ENCODE data around the gene LRRC4B.
A peak's percentile ranks its signal among the peaks of the same experiment; 100 is the strongest.
"Not testable (repeated sequence)": the region's sequence is repeated elsewhere in the genome, so short reads cannot be mapped to it uniquely, and the experiment has no call there.

The LRRC4B gene

DNA sequence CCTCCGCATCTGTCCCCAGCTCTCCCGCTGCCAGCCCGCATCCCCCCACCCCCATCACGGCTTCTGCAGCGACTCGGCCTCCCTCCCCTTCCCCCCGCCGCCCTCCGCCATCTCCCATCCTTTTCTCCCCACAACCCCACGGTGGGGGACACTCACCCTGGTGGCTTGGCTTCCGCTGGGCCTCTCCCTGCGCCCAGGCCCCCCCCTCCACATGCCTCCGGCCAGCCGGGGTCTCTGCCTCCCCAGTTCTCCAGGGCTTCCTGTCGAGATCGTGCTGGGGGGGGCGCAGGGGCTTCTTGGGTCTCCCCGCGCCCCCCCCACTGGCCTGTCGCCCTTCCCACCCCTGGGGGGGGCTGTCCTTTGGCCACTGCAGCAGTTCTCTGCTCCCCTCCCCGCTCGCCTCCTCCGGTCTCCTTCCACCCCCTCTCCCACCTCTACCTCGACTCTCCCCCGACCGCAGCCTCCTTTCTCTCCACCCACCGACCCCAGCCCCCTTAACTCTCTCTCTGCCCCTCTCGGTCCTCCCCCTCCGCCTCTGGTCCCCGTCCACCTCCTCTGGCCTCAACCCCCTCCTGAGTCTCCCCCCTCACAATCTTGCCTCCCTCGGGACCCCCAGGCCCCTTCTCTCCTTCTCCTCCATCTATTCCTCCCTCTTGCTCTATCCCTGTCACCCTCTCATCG, 17.1 kb downstream of the LRRC4B start:
- DNase-seq = no peak

DNA sequence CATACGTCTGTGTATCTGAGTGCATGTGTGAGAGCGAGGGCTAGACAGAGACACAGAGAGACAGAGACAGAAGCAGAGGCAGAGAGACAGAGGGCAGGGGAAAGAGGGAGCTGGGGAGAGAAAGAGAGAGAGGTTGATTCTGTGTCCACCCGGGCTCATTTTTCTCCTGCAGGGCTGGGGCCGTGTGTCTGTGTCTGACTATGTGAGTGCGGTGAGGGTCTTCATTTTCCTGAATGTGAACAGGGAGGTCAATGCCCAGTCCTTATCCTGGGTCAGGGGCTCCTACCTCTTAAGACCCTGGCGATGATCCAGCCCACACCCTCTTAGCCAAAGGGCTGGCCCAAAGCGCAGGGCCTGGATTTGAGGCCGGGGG, 17.7 kb downstream of the LRRC4B start:
- no peak for DNase-seq

- no peak for DNase-seq
Observed at GRCh38 chr19:50549927-50550593, 18.2 kb downstream of the LRRC4B start.

DNA sequence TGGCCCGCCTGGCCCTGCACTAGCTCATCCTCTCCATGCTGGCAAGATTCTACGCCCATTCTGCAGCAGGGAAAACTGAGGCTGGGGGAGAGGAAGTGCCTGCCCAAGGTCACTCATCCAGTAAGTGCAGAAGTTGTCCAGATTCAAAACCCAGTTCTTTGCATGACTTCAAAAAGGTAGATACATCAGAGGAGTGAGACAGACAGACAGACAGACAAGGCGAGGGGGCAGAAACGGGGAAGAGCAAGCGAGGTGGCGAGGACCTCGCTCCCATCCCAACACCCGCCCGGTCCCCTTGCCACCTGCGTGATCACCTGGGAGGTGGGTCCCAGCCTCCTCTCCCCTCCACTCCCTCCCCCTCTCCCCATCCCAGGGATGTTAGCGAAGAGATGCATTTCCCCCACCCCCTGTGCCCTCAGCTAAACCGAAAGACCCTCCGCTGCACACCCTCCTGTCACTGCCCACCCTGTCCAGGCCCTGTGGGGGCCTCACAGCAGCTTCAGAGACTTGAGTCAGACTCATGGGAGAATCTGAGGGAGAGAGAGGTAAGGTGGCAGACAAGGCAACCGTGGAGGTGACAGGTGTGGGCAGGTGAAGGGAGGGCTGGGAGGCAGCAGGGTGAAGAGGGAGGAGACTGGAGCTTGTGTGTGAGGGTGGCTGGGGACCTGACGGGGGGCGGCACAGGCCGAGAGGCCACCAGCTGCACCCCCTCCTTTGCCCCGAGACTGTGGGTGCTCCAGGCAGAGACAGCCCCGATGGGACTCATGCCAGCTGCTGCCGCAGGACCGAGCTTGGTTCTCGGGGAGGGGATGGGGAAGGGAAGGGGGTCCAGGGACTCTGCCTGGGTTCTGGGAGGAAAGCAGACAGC, 18.9 kb downstream of the LRRC4B start:
- DNase-seq = no peak

DNA sequence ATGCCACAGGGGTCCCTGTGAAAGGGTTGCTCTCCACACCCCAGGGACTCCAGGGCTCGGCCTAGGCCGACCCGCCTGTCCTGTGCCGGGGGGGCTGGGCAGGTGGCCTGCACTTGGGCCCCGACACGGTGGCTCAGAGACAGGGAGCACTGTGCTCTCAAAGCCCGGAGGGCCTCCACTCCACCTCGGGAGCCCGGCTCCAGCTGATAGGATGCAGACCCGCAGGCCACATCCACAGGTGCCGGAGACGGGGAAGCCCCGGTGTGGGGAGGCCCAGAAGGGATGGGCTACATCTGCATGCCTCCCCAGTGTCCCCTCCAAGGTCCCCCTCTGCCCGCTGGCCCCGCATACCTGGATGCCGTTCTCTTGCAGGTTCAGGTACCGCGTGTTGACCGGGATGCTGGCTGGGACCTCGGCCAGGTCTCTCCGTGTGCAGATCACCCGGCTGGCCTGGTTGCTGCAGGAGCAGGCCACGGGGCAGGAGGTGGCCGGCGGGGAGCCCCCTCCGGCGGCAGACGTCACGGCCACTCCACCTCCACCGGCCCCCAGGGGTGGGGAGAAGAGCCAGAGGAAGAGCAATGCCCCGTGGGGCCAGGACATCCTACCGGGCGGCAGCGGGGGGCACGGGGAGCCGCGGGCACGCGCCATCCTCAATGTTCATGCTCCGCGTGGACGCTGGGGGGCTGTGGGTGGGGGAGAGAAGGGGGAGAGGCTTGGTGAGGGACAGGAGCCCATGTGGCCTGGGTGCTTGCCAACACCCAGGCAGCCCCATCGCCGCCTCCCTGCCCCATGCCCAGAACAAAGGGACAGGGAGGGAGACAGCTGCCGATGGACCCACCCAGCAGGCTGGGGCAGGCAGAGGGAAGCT, 19.8 kb downstream of the LRRC4B start:
- no peak for DNase-seq

GRCh38 chr19:50547385-50548190, 20.6 kb downstream of the LRRC4B start:
- no peak for DNase-seq

GRCh38 chr19:50546527-50547221, 21.6 kb downstream of the LRRC4B start:
- DNase-seq = no peak

DNA sequence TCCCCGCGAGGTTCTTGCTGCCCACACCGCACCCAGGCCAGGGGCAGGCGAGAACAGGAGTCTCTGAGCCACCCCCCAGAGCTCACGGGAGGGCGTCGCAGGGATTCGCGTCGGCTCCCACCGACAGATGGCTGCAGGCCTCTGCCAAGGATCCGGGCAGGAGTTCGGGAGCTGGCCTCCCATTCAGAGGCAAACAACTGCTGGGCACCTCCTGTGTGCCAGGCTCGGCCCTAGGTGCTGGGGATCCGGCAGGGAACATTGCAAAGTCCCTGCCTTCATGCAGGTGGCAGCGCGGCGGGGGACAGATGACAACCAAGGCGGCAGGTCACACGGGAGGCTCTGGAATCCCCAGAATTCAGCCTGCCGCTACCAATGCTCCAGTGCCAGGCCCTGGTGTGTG, 25.3 kb downstream of the LRRC4B start:
- no peak for DNase-seq

GRCh38 chr19:50537769-50538230, 30.4 kb downstream of the LRRC4B start:
- peak in 3 of 5 donors; percentile 37 to 50 (median 48) for DNase-seq

DNA sequence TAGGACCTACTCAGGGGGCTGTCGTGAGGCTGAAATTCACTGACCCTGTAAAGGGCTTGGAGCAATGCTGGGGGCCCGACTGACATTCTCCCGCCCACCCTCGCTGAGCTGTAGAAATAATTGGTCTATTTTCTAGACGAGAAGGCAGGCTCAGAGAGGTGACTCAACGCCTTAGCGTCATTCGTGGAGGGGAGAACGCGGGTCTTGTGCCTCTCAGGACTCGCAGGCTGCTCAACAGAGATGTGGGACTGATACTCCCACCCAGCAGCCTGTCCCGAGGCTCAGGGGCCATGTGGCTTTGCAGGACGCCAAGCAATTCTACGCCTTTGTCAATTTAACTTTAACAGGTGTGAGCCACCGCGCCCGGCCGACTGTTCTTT, 30.9 kb downstream of the LRRC4B start:
- no peak for DNase-seq

DNA sequence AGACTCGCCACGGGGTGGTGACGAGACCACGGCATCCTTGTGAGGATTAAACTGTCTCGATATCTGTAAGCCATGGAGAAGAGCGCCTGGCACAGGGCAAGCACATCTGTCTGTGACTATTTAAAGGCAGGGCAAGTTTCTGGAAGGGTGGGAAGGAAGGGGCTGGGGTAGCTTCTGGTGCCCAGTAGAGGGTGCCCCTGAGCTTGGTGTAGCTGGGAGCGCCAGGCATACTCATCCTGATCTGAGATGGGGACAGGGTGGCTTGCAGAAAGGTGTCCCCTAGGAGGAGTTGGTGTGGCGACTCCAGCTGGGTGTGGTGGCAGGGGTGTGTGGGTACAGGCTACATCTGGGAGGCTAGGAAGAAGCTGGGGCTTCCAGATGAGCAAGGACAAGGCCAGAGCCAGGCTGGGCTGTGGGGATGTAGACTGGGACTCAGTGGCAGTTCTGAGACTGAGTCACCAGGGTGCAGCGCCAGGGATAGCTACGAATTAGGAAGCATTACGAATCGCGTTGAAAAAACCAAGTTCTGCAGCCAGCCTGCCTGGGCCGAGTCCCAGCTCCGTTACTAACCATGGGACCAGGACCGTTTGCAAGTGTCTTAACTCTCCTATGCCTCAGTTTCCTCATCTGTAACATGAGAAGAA, 31.5 kb downstream of the LRRC4B start:
- no peak for DNase-seq

GRCh38 chr19:50535672-50536187, 32.5 kb downstream of the LRRC4B start:
- no peak for DNase-seq

GRCh38 chr19:50534478-50534877, 33.8 kb downstream of the LRRC4B start:
- DNase-seq = no peak

DNA sequence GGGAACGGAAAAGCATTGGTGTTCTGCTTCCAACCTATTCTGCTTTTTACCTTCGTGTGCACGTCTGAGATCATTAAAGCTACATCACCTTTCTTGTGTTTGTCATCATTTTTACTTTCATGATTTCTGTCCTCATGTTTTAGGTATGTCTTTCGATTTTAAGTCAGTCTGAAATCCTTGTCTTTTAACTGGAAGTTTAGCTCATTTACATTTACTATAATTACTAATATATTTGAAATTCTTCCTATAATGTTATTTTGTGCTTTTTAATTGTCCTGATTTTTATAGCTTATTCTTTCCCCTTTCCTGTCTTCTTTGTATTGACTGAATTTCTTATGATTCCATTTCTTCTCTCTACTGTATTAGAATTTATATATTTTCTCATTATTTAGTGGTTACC, 35.3 kb downstream of the LRRC4B start:
- DNase-seq = no peak

DNA sequence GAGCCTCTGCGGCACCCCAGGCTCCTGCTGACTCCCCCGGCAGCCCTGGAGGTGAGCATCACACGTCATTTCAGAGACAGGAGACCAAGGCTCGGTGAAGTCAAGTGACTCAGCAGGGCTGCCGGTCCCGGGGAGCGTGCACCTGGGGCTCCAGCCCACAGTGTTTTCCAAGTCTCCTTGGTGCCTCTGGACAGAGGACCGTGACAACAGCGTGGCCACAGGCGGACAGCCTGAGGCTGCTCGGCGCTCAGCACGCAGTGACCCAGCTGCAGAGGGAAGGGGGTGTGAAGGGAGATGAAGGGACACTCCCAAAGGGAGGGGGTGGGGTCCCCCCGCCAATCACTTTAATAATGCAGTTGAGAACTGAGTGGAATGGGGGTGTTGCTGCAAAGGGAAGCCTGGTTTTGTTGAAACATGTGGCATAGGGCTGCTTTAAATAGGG, 37.0 kb downstream of the LRRC4B start:
- no peak for DNase-seq

- not testable (repeated sequence) for DNase-seq
Observed at GRCh38 chr19:50528052-50528451, 40.2 kb downstream of the LRRC4B start.

DNA sequence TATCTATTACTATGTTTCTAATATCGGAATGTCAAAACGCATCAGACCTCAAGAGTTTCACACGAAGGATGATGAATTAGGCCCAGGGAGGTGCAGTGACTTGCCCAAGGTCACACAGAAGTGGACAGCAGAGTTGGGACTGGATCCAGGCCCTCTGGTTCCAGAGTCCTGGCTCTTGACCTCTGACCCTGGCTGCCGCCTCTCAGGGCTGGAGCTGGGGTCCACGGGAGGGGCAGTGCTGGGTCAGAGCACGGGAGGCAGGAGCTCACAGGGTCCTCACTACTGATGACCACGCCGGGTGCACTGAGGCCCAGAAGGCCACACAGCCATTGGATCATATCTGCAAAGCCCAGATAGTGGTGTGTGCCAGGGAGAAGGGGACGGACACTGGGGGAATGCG, 45.4 kb downstream of the LRRC4B start:
- DNase-seq = no peak

DNA sequence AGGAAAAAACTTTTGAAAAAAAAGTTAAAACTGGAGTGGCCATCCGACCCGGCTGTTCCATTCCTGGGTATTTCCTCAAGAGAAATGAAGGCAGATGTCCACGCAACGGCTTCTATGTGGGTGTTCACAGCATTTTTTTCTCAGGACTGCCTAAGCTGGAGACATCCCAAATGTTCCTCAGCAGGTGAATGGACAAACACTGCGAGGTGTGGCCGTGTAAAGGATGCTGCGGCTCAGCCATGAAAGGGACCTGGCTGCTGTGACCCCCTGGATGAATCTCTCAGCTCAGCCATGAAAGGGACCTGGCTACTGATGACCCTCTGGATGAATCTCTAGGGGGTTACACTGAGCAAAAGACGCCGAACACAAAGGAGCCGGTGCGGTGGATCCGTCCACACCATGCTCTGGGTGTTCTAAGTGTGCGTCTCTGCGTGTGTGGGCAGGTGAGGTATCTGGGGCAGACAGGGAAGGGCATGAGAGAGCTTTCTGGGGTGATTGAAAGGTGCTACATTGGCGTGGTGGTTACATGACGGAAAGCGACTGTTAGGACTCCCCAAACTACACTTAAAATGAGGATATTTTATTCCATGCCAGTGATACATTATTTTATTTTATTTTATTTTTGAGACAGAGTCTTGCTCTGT, 47.3 kb downstream of the LRRC4B start:
- DNase-seq = no peak

DNA sequence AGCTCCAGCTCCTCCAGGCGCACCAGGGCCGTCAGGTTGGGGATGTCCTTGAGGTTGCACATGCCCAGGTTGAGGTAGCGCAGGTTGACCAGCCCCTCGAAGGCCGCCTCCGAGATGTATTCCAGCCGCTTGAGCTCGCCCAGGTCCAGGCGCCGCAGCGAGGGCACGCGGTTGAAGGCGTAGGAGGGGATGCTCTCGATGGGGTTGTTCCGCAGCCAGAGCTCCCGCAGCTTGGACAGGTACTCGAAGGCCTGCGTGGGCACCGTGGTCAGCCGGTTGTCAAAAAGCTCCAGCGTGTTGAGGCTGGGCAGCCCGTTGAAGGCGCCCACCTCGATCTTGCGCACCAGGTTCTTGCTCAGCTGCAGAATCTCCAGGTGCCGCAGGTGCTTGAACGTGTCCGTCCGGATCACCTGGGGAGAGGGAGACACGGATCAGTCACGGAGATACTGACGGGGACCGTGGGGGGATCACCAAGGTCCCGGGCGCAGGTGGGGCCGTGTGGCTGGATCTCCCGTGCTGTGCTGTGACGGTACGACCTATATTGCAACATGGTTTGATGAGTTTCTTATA, 49.1 kb downstream of the LRRC4B start:
- DNase-seq = no peak

Data from T-helper 1 cell (primary cell).